Panc1 (cell line): Measurements from ENCODE around the gene KAT6B. TPM values are rescaled to one million over a fixed set of nuclear protein-coding genes. Genes with fewer than 3 reads are reported as not detected.

ENCODE experiments used
- ATAC-seq: fragments of 200-7000 bp; cut with Tn5 transposase; 2 replicates; pipeline ENCODE4 v1.9.1; 2020; ENCODE audit warnings: mild to moderate bottlenecking, moderate library complexity
- BruUV-seq: library from RNA; stranded (reverse); fragments of 400-500 nt; replicated peaks from 2 replicates; lab custom pipeline; 2021; lab: Mats Ljungman, UMichigan
- CTCF ChIA-PET: fragments of 300-600 bp; sonication (Branson Sonifier 250); formaldehyde crosslinking; loops from one replicate; lab custom pipeline; 2022; ENCODE audit warnings: antibody characterized with exemption; lab: Charles Lee
- POLR2A ChIA-PET: fragments of 300-600 bp; sonication (Branson Sonifier 250); formaldehyde crosslinking; loops from one replicate; lab custom pipeline; 2022; ENCODE audit warnings: antibody characterized with exemption; lab: Charles Lee
- DNase-seq: peaks from one replicate; pipeline ENCODE4 v3.0.0-alpha.2; 2010; ENCODE audit warnings: low read depth, low spot score
- H3K27ac ChIP-seq: 2 replicates; pipeline ENCODE4 v1.5.1; 2011; ENCODE audit warnings: mild to moderate bottlenecking, low read length, inconsistent platforms
- H3K27me3 ChIP-seq: fragments of 200-500 bp; sonication (Bioruptor generic); 2 replicates; pipeline ENCODE4 v1.6.0; 2014; ENCODE audit warnings: low read length, inconsistent platforms; ENCODE audit not compliant: control insufficient read depth, insufficient read depth
- H3K36me3 ChIP-seq: fragments of 200-500 bp; sonication (Bioruptor generic); 2 replicates; pipeline ENCODE4 v1.5.1; 2014; ENCODE audit warnings: inconsistent platforms, mild to moderate bottlenecking, low read length, moderate library complexity; ENCODE audit not compliant: control insufficient read depth, insufficient read depth
- H3K4me1 ChIP-seq: 2 replicates; pipeline ENCODE4 v1.5.1; 2011; ENCODE audit warnings: inconsistent platforms, mild to moderate bottlenecking, low read length, moderate library complexity; ENCODE audit not compliant: control insufficient read depth, insufficient read depth
- H3K4me3 ChIP-seq, 2 experiments: 2 replicates each; pipeline ENCODE4 v1.5.1; 2011 to 2012; ENCODE audit warnings: low read depth in 2 of 2, low read length in 2 of 2, mild to moderate bottlenecking in 2 of 2, inconsistent platforms in 1 of 2, moderate library complexity in 1 of 2
- H3K9me3 ChIP-seq: fragments of 200-500 bp; sonication (Bioruptor generic); 2 replicates; pipeline ENCODE4 v1.5.1; 2014; ENCODE audit warnings: low read depth, mild to moderate bottlenecking, inconsistent platforms, low read length, moderate library complexity; ENCODE audit not compliant: control insufficient read depth, insufficient read depth
- POLR2AphosphoS5 ChIP-seq: IDR thresholded peaks from 2 replicates; pipeline ENCODE4 v1.6.1; 2012; ENCODE audit warnings: mild to moderate bottlenecking, low read depth, low read length, moderate library complexity
- SIN3A ChIP-seq: IDR thresholded peaks from 2 replicates; pipeline ENCODE4 v1.6.1; 2012; ENCODE audit warnings: low read depth, mild to moderate bottlenecking, low read length, moderate library complexity, borderline replicate concordance; ENCODE audit not compliant: insufficient read depth
- TCF7L2 ChIP-seq: IDR thresholded peaks from 2 replicates; pipeline ENCODE4 v1.6.1; 2011; ENCODE audit warnings: mild to moderate bottlenecking, low read depth, low read length, inconsistent platforms
- in situ Hi-C: cut with HindIII; loops from 2 replicates; pipeline ENCODE4 v1.10.0; 2016; ENCODE audit warnings: low sequenced_read_pairs, low pct_unique_long_range_greater_than_20kb
- intact Hi-C: fragments of 100-400 bp; cut with micrococcal nuclease; formaldehyde crosslinking; loops from one replicate; pipeline ENCODE4 v1.10.0; 2022; ENCODE audit not compliant: unreplicated experiment
- total RNA-seq: library from RNA; stranded (reverse); gene quantifications from one replicate; pipeline ENCODE4 v1.2.1, GENCODE V29; 2021; ENCODE audit not compliant: unreplicated experiment
- TF ChIP-seq, protein P1 (sequence below), 2 experiments: IDR thresholded peaks; 2 replicates each; pipeline ENCODE4 v1.6.1; 2011 to 2012; ENCODE audit warnings: low read depth in 2 of 2, control low read depth in 1 of 2, low read length in 1 of 2, mild to moderate bottlenecking in 1 of 2, moderate library complexity in 1 of 2; ENCODE audit not compliant: insufficient read depth in 1 of 2
- TF ChIP-seq, protein P2 (sequence below): fragments of 450-650 bp; IDR thresholded peaks from 2 replicates; pipeline ENCODE4 v1.5.1; 2017; ENCODE audit warnings: mild to moderate bottlenecking

Gene KAT6B
- total RNA-seq, 1 experiment from 2014 or later, result 31.1 TPM

GRCh38 chr10:75013522-75013921 lies 187.1 kb downstream of the KAT6B start:
- Histone ChIP-seq H3K27me3 (no peaks in the 10 kb centered on the region), H3K4me1 (no peaks in the 10 kb centered on the region), H3K27ac (no peak overlapping the region), H3K4me3 (no peak overlapping the region), H3K9me3 (no peaks in the 10 kb centered on the region), H3K36me3 (no peaks in the 10 kb centered on the region)
- in situ Hi-C loops (no loop called here), intact Hi-C loops (no loop called here)
- CTCF ChIA-PET, result no interaction called here
- TF ChIP-seq POLR2AphosphoS5 (no peak), SIN3A (no peak), TCF7L2 (no peak)
- TF ChIP-seq, protein P1, sequence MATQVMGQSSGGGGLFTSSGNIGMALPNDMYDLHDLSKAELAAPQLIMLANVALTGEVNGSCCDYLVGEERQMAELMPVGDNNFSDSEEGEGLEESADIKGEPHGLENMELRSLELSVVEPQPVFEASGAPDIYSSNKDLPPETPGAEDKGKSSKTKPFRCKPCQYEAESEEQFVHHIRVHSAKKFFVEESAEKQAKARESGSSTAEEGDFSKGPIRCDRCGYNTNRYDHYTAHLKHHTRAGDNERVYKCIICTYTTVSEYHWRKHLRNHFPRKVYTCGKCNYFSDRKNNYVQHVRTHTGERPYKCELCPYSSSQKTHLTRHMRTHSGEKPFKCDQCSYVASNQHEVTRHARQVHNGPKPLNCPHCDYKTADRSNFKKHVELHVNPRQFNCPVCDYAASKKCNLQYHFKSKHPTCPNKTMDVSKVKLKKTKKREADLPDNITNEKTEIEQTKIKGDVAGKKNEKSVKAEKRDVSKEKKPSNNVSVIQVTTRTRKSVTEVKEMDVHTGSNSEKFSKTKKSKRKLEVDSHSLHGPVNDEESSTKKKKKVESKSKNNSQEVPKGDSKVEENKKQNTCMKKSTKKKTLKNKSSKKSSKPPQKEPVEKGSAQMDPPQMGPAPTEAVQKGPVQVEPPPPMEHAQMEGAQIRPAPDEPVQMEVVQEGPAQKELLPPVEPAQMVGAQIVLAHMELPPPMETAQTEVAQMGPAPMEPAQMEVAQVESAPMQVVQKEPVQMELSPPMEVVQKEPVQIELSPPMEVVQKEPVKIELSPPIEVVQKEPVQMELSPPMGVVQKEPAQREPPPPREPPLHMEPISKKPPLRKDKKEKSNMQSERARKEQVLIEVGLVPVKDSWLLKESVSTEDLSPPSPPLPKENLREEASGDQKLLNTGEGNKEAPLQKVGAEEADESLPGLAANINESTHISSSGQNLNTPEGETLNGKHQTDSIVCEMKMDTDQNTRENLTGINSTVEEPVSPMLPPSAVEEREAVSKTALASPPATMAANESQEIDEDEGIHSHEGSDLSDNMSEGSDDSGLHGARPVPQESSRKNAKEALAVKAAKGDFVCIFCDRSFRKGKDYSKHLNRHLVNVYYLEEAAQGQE (IDR thresholded peaks at IDR 0.05; ENCODE audit: insufficient read depth in 1 of 2, low read depth in 2 of 2, low read length in 1 of 2), result no peak
- TF ChIP-seq, protein P2, sequence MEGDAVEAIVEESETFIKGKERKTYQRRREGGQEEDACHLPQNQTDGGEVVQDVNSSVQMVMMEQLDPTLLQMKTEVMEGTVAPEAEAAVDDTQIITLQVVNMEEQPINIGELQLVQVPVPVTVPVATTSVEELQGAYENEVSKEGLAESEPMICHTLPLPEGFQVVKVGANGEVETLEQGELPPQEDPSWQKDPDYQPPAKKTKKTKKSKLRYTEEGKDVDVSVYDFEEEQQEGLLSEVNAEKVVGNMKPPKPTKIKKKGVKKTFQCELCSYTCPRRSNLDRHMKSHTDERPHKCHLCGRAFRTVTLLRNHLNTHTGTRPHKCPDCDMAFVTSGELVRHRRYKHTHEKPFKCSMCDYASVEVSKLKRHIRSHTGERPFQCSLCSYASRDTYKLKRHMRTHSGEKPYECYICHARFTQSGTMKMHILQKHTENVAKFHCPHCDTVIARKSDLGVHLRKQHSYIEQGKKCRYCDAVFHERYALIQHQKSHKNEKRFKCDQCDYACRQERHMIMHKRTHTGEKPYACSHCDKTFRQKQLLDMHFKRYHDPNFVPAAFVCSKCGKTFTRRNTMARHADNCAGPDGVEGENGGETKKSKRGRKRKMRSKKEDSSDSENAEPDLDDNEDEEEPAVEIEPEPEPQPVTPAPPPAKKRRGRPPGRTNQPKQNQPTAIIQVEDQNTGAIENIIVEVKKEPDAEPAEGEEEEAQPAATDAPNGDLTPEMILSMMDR, result no peak
- POLR2A ChIA-PET, result no interaction called here
- BruUV-seq, result no TSS peak
- ATAC-seq (no peak), DNase-seq (no peak)

GRCh38 chr10:75014516-75015230 lies 188.3 kb downstream of the KAT6B start:
- ChIA-PET CTCF (no interaction called here), POLR2A (no interaction called here)
- DNase-seq, result no peak
- no peak overlapping the region for H3K4me3 ChIP-seq
- H3K4me1 ChIP-seq, result no peaks in the 10 kb centered on the region; the same call in 1 of the 2 replicates
- in situ Hi-C loops, result no loop called here
- intact Hi-C loops, result no loop called here
- no peak for ATAC-seq
- H3K27me3 ChIP-seq, result no peaks in the 10 kb centered on the region
- H3K9me3 ChIP-seq, result no peaks in the 10 kb centered on the region
- H3K36me3 ChIP-seq, result no peaks in the 10 kb centered on the region
- no peak for TF ChIP-seq POLR2AphosphoS5
- TF ChIP-seq TCF7L2, result no peak
- TF ChIP-seq, protein P1 (IDR thresholded peaks at IDR 0.05; ENCODE audit: insufficient read depth in 1 of 2, low read depth in 2 of 2, low read length in 1 of 2), result no peak
- TF ChIP-seq, protein P2, result no peak
- TF ChIP-seq SIN3A, result no peak
- no peak overlapping the region for H3K27ac ChIP-seq
- no TSS peak for BruUV-seq
